B cell (primary cell): Measurements from ENCODE around the gene MLH1.

Experiments used
- CTCF ChIP-seq: fragments of 200-600 bp; IDR thresholded peaks from one replicate; pipeline ENCODE4 v1.8.0; 2022; ENCODE audit warnings: antibody characterized with exemption, mild to moderate bottlenecking
- EZH2 ChIP-seq: IDR thresholded peaks from 2 replicates; pipeline ENCODE4 v1.6.1; 2012; ENCODE audit warnings: borderline replicate concordance, low read depth, mild to moderate bottlenecking, moderate library complexity, low read length; ENCODE audit not compliant: insufficient read depth, poor library complexity, severe bottlenecking

- no peak for TF ChIP-seq CTCF
- TF ChIP-seq EZH2, result no peak
Measured at GRCh38 chr3:36956155-36956554, 37.2 kb upstream of the MLH1 start.
